NCI-H510A treated with DMSO at 0.1 percent for 48 hours (cell line): ENCODE measurements around the gene RNF152.
"Not testable (repeated sequence)": the region's sequence is repeated elsewhere in the genome, so short reads cannot be mapped to it uniquely, and the experiment has no call there.

Source experiments
- DNase-seq: peaks from one replicate; lab custom pipeline; 2025; lab: John Stamatoyannopoulos, UW

RNF152 gene

GRCh38 chr18:61821748-61822147 lies 71.1 kb downstream of the RNF152 start:
- DNase-seq: no peak

DNA sequence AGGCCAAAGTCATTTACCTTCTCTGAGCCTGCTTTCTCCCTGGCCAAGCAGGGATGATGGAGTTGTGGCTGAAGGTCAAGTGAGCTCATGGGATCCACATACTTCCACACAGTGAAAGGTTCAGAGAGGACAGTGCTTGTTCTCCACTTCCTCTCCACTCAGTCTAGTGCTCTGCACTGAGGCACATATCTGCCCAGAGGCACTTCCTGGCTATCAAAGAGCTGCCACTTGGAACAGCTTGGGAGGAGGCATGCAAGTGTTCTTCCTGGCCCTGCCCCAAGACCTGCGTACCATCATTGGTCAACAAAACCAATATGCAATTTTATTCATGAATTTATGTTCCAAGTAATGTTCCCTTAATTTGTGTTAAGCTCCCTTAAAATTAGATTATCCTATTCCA lies 71.9 kb downstream of the RNF152 start:
- no peak for DNase-seq

- DNase-seq: no peak
Observed at GRCh38 chr18:61817086-61817485, 75.7 kb downstream of the RNF152 start.

DNA sequence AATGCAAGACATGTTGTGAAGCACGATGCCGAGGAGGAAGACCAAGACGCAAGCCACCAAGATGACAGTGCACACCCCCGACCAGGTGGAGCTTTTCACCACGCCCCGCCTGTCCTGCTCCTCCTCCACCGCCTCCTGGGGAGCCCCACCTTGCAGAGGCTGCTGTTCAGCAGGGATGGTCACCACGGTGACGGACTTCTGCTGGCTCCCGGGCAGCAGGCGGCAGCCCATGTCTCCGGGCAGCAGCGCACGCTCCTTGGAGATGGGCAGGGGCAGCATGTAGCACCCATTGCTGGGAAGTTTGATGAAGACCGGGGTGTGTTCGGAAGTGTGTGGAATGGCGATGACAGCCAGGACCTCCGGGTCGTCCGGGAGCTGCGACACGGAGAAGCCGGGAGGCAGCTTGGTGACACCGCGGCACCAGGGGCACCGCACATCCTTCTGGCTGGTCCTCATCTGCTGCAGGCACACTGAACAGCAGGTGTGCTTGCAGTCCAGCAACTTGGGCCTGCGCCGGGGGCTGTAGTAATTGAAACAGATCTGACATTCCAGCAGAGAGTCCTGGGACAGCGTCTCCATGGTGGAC lies 76.8 kb downstream of the RNF152 start:
- DNase-seq: no peak

- DNase-seq: no peak
Observed at GRCh38 chr18:61808286-61808685, 84.5 kb downstream of the RNF152 start.

DNA sequence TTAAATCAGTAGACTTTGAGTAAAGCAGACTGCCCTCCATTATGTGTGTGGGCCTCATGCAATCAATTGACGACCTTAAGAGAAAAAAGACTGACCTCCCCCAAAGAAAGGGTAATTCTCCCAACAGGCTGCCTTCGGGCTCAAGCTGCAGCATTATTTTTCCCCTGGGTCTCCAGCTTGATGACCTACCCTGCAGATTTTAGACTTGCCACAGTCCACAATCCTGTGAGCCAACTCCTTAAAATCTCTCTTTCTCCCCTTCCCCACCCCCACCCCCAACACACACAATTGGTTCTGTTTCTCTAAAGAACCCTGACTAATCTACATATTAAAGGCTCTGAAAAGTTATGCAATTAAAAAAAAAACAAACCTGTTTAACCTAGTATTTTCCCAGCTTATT lies 89.4 kb downstream of the RNF152 start:
- DNase-seq: no peak

- peak; percentile 97 for DNase-seq
Observed at GRCh38 chr18:61797696-61798590, 94.9 kb downstream of the RNF152 start.

DNA sequence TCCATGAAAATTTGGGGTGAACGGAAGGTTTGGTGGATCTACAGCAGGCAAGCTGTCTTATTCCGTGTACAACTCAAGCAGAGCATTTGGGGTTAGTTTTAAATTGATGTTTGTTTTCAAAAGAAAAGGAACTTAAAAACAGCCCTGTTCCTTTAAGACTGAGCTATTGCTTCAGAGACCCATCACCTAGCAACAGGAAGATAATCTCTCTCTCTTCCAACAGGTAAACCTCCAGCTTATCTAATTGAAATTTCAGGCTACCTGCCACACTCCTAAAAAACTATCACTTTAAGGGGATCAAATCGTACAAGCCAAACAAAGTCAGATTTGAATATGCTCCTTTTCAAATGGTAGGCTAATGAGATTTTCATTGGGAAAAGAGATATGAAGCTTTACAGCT lies 101.8 kb downstream of the RNF152 start:
- DNase-seq: no peak

DNA sequence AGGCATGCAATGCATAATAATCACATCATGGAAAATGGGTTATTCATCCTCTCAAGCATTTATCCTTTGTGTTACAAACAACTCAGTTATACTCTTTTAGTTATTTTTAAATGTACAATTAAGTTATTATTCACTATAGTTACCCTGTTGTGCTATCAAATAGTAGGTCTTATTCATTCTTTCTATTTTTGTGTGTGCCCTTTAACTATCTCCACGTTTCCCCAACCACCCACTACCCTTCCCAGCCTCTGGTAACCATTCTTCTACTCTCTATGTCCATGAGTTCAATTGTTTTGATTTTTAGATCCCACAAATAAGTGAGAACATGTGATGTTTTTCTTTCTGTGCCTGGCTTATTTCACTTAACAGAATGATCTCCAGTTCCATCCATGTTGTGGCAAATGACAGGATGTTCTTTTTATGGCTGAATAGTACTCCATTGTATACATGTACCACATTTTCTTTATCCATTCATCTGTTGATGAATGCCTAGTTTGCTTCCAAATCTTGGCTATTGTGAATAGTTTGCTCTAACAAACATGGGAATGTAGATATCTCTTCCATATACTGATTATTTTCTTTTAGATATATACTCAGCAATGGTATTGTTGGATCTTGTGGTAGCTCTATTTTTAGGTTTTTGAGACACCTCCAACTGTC lies 105.7 kb downstream of the RNF152 start:
- not testable (repeated sequence) for DNase-seq

GRCh38 chr18:61785588-61785987 lies 107.2 kb downstream of the RNF152 start:
- no peak for DNase-seq

- no peak for DNase-seq
Observed at GRCh38 chr18:61784834-61785233, 108.0 kb downstream of the RNF152 start.

GRCh38 chr18:61782545-61782944 lies 110.3 kb downstream of the RNF152 start:
- DNase-seq: no peak

DNA sequence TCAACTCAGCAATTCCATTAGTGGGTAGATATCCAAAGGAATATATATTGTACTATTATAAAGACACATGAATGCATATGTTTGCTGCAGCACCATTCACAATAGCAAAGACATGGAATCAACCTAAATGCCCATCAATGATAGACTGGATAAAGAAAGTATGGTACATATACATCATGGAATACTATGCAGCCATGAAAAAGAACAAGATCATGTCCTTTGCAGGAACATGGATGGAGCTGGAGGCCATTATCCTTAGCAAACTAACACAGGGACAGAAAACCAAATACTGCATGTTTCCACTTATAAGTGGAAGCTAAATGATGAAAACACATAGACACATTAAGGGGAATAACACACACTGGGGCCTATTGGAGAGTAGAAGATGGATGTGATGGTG lies 116.6 kb downstream of the RNF152 start:
- DNase-seq: not testable (repeated sequence)

DNA sequence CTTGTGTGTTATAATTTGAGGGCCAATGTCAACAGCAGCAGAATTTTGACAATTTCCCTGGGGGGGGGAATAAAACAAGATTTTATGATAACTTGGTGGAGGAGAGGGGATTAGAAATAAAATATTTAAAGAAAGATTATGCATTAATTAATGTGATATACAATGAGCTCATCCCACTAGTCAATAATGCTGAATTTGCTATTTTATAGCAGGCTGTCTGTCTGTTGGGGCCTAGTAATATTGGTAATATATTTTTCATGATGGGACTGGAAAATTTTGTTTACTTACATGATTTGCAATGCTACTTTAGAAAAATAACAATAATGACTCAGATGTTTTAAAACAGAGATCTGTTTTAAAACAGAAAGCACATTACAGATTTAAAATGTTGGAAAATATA lies 118.0 kb downstream of the RNF152 start:
- DNase-seq: no peak

GRCh38 chr18:61772293-61772848 lies 120.4 kb downstream of the RNF152 start:
- DNase-seq: no peak

DNA sequence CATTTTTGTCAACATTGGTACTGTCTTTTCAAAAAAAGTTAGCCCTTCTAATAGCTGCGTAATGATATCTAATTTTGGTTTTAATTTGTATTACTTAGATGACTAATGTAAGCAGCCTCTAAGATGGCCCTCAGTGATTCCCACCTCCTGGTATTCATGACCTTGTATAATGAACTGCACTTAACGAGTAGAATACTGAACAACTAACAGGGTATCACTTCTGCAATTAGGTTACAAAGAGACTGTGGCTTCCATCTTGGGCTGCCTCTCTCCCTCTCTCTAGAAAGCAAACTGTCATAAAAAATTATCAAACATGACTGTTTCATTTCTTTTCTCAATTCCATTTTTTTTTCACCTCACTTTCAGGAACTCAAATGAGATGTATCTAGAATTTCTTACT lies 120.9 kb downstream of the RNF152 start:
- no peak for DNase-seq

- no peak for DNase-seq
Observed at GRCh38 chr18:61770279-61770678, 122.5 kb downstream of the RNF152 start.

GRCh38 chr18:61766266-61766884 lies 126.4 kb downstream of the RNF152 start:
- no peak for DNase-seq

- no peak for DNase-seq
Observed at GRCh38 chr18:61765097-61765496, 127.7 kb downstream of the RNF152 start.

DNA sequence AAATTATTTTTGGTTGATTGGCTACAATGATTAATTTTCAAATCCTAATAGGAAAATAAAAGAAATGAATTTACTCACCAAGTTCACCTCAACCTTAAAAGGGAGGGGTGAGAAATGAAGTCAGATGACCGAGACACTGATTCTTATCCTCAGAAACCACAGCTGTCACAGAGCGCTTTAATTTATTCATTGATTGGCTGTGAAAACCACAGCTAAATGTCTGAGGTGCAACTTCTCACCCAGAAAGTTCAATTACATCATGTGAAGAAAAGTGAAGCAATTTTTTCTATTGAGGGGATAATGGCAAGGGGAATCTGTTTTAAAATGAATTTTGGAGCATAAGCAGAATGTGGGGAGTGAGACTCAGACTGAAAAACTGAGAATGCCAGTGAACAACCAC lies 128.4 kb downstream of the RNF152 start:
- no peak for DNase-seq

DNA sequence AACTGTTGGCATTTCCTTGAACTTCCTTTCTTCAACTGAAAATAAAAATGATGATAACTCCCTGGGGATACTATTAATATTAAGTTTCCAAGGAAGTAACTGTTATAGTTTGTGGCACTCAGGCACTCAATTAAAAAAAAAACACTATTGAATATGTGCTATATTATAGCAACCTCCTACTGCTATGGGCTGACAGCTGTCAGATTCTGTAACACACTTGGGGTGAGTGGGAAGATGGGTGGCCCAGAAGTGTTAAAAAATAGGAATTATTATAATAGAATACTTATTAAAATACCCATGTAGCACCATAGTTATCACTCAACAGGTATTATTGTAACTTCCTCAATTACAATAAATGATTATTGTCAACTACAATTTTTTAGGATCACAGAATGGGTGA lies 130.9 kb downstream of the RNF152 start:
- DNase-seq: no peak
